ENCODE data around the gene PLXNA4.

The PLXNA4 gene

DNA sequence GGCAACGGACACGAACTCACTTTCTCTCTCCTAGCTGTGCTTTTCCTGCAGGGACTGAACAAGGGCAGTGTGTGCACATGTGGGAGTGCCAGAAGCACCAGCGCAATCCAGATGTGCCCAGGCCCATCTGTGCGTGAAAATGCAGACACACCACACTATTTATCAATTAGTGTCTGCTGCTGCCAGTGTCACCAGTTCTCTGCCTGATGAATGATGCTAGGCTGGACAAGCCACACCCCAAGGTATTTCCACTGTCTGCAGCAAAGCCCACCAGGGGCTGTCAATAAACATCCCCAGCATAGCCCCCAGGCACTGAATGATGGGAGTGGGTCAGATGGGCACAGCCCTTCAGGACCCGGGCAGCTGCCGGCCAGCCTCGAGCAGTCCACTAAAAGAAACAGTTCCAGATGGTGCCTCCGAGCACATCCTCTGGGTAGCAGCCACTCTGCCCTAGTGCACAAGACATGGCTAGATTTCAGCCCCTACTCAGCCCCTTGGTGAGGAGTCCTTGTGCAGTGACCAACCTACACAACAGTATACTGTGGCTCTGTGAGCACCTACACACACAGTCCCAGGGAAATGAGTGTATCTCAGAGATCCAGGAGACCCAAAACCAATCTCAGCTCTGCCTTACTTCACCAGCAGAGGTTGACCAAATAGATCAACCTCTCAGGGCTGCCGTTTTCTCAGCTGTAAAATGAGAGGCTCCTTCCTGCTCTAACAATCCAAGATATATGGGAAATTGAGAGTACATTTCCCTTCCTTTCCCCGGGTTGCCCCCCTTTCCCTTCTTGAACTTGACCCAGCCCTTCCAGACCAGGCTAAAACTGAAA lies 314.7 kb downstream of the PLXNA4 start:
- no peak overlapping the region for H3K4me3 ChIP-seq (replicated peaks; ENCODE audit: insufficient read depth, low read length)
- TF ChIP-seq SPI1 (IDR thresholded peaks at IDR 0.05; ENCODE audit: borderline replicate concordance, low read depth) (no peak), GABPA (IDR thresholded peaks at IDR 0.05; ENCODE audit: low read depth) (no peak), POLR2AphosphoS5 (IDR thresholded peaks at IDR 0.05; ENCODE audit: low read depth) (no peak)
- TF ChIP-seq, protein P1, sequence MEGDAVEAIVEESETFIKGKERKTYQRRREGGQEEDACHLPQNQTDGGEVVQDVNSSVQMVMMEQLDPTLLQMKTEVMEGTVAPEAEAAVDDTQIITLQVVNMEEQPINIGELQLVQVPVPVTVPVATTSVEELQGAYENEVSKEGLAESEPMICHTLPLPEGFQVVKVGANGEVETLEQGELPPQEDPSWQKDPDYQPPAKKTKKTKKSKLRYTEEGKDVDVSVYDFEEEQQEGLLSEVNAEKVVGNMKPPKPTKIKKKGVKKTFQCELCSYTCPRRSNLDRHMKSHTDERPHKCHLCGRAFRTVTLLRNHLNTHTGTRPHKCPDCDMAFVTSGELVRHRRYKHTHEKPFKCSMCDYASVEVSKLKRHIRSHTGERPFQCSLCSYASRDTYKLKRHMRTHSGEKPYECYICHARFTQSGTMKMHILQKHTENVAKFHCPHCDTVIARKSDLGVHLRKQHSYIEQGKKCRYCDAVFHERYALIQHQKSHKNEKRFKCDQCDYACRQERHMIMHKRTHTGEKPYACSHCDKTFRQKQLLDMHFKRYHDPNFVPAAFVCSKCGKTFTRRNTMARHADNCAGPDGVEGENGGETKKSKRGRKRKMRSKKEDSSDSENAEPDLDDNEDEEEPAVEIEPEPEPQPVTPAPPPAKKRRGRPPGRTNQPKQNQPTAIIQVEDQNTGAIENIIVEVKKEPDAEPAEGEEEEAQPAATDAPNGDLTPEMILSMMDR (IDR thresholded peaks at IDR 0.05; ENCODE audit: insufficient read depth, low read length) = no peak
- TF ChIP-seq, protein P2, sequence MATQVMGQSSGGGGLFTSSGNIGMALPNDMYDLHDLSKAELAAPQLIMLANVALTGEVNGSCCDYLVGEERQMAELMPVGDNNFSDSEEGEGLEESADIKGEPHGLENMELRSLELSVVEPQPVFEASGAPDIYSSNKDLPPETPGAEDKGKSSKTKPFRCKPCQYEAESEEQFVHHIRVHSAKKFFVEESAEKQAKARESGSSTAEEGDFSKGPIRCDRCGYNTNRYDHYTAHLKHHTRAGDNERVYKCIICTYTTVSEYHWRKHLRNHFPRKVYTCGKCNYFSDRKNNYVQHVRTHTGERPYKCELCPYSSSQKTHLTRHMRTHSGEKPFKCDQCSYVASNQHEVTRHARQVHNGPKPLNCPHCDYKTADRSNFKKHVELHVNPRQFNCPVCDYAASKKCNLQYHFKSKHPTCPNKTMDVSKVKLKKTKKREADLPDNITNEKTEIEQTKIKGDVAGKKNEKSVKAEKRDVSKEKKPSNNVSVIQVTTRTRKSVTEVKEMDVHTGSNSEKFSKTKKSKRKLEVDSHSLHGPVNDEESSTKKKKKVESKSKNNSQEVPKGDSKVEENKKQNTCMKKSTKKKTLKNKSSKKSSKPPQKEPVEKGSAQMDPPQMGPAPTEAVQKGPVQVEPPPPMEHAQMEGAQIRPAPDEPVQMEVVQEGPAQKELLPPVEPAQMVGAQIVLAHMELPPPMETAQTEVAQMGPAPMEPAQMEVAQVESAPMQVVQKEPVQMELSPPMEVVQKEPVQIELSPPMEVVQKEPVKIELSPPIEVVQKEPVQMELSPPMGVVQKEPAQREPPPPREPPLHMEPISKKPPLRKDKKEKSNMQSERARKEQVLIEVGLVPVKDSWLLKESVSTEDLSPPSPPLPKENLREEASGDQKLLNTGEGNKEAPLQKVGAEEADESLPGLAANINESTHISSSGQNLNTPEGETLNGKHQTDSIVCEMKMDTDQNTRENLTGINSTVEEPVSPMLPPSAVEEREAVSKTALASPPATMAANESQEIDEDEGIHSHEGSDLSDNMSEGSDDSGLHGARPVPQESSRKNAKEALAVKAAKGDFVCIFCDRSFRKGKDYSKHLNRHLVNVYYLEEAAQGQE (IDR thresholded peaks at IDR 0.05; ENCODE audit: insufficient replicate concordance, low read depth) = no peak
- DNase-seq (ENCODE audit: low read depth in 1 of 2, low spot score in 1 of 2) = no peak
- no peaks in the 10 kb centered on the region for H3K27me3 ChIP-seq (ENCODE audit: insufficient read depth, poor library complexity, severe bottlenecking)
- no peak overlapping the region for H3K27ac ChIP-seq (replicated peaks)

DNA sequence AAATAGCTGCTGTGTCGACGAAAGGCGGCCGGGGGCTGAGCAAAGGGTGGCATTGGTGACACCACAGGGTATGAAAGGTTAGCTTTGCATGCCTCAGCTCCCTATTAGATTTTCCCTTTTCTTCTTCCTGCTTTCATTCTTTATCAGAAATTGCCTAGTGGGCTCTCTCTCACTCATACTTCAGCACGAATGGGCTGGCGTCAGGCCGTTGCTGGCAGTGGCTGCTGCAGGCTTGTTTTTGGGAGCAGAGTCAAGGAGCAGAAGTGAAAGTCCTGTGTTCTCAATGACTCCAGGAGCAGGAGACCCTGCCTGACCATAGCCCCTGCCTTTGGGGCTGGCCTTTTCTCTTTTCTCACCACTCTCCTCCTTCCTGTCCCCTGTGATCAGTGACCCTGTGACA lies 318.0 kb downstream of the PLXNA4 start:
- Histone ChIP-seq H3K4me3 (replicated peaks; ENCODE audit: insufficient read depth, low read length) (no peak overlapping the region), H3K27ac (replicated peaks) (no peak overlapping the region), H3K27me3 (ENCODE audit: insufficient read depth, poor library complexity, severe bottlenecking) (no peaks in the 10 kb centered on the region)
- TF ChIP-seq, protein P2 (IDR thresholded peaks at IDR 0.05; ENCODE audit: insufficient replicate concordance, low read depth) = no peak
- TF ChIP-seq POLR2AphosphoS5 (IDR thresholded peaks at IDR 0.05; ENCODE audit: low read depth) (no peak), SPI1 (IDR thresholded peaks at IDR 0.05; ENCODE audit: borderline replicate concordance, low read depth) (no peak), GABPA (IDR thresholded peaks at IDR 0.05; ENCODE audit: low read depth) (no peak)
- TF ChIP-seq, protein P1 (IDR thresholded peaks at IDR 0.05; ENCODE audit: insufficient read depth, low read length) = no peak
- no peak for DNase-seq (ENCODE audit: low read depth in 1 of 2, low spot score in 1 of 2)

DNA sequence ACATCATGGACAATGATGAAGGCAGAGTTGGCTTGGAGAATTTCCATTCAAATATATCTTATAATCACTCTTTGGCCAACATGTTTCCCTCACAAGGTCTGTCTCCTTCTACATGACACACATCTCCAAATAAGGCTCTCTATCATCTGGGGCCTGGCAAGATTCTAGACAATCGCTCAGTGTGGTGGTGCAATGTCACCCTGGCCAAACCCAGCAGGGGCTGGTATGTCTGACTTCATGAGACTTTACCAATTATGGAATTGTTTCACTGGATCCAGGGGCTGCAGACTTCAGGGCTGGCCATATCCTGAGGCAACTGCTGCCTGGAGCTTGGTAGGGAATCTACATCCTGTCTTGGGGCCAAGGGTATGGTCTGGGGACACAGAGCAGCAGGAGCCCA lies 319.0 kb downstream of the PLXNA4 start:
- Histone ChIP-seq H3K27me3 (ENCODE audit: insufficient read depth, poor library complexity, severe bottlenecking) (no peaks in the 10 kb centered on the region), H3K4me3 (replicated peaks; ENCODE audit: insufficient read depth, low read length) (no peak overlapping the region), H3K27ac (replicated peaks) (no peak overlapping the region)
- DNase-seq (ENCODE audit: low read depth in 1 of 2, low spot score in 1 of 2) = no peak
- no peak for TF ChIP-seq POLR2AphosphoS5 (IDR thresholded peaks at IDR 0.05; ENCODE audit: low read depth)
- TF ChIP-seq, protein P1 (IDR thresholded peaks at IDR 0.05; ENCODE audit: insufficient read depth, low read length) = no peak
- TF ChIP-seq, protein P2 (IDR thresholded peaks at IDR 0.05; ENCODE audit: insufficient replicate concordance, low read depth) = no peak
- TF ChIP-seq GABPA (IDR thresholded peaks at IDR 0.05; ENCODE audit: low read depth) = no peak
- no peak for TF ChIP-seq SPI1 (IDR thresholded peaks at IDR 0.05; ENCODE audit: borderline replicate concordance, low read depth)
